Osteocyte (in vitro differentiated cells): ENCODE measurements around the gene ZNF827. TPM values are rescaled to one million over a fixed set of nuclear protein-coding genes. Genes with fewer than 3 reads are reported as not detected.

Source experiments
- DNase-seq: peaks from one replicate; pipeline ENCODE4 v3.0.0; 2021; ENCODE audit warnings: mixed read lengths; ENCODE audit not compliant: unreplicated experiment; ENCODE audit errors: extremely low spot score
- H3K27ac Mint-ChIP-seq: one replicate; pipeline ENCODE4 v1.8.0; 2021; ENCODE audit warnings: mild to moderate bottlenecking, mixed read lengths; ENCODE audit not compliant: unreplicated experiment
- H3K27me3 Mint-ChIP-seq: one replicate; pipeline ENCODE4 v1.8.0; 2021; ENCODE audit warnings: mixed read lengths; ENCODE audit not compliant: unreplicated experiment
- H3K36me3 Mint-ChIP-seq: one replicate; pipeline ENCODE4 v1.8.0; 2021; ENCODE audit warnings: mixed read lengths; ENCODE audit not compliant: unreplicated experiment
- H3K4me1 Mint-ChIP-seq: one replicate; pipeline ENCODE4 v1.8.0; 2021; ENCODE audit warnings: mixed read lengths; ENCODE audit not compliant: unreplicated experiment
- H3K4me3 Mint-ChIP-seq: one replicate; pipeline ENCODE4 v1.8.0; 2021; ENCODE audit warnings: mild to moderate bottlenecking, moderate library complexity, mixed read lengths; ENCODE audit not compliant: unreplicated experiment
- H3K9me3 Mint-ChIP-seq: one replicate; pipeline ENCODE4 v1.8.0; 2021; ENCODE audit warnings: mixed read lengths; ENCODE audit not compliant: unreplicated experiment
- CTCF ChIP-seq: fragments of 200-600 bp; sonication (generic); IDR thresholded peaks from 2 replicates; pipeline ENCODE4 v1.5.0; 2021; ENCODE audit warnings: antibody characterized with exemption, mild to moderate bottlenecking, moderate library complexity
- total RNA-seq: library from RNA; stranded (reverse); gene quantifications from 2 replicates; pipeline ENCODE4 v1.2.1, GENCODE V29; 2021

Gene ZNF827
- total RNA-seq, 1 donor from 2014 or later, result 22.5 TPM

GRCh38 chr4:145859426-145859825 is 79.2 kb downstream of the ZNF827 start:
- Mint-ChIP-seq H3K4me3 (no peak overlapping the region), H3K27me3 (no peaks in the 10 kb centered on the region), H3K4me1 (peaks cover 26% of the 10 kb centered on the region), H3K9me3 (no peaks in the 10 kb centered on the region), H3K36me3 (peaks cover 11% of the 10 kb centered on the region), H3K27ac (no peak overlapping the region)
- DNase-seq, result no peak
- no peak for TF ChIP-seq CTCF

GRCh38 chr4:145852256-145852839 is 86.3 kb downstream of the ZNF827 start:
- Mint-ChIP-seq H3K9me3 (no peaks in the 10 kb centered on the region), H3K36me3 (peaks cover 14% of the 10 kb centered on the region), H3K27ac (peak overlapping the region; percentile 12), H3K4me3 (no peak overlapping the region), H3K27me3 (no peaks in the 10 kb centered on the region), H3K4me1 (peaks cover 13% of the 10 kb centered on the region)
- no peak for DNase-seq
- TF ChIP-seq CTCF, result no peak

GRCh38 chr4:145851511-145852201 is 87.0 kb downstream of the ZNF827 start:
- H3K9me3 Mint-ChIP-seq, result no peaks in the 10 kb centered on the region
- peak overlapping the region; percentile 12 for H3K27ac Mint-ChIP-seq
- no peaks in the 10 kb centered on the region for H3K27me3 Mint-ChIP-seq
- no peak overlapping the region for H3K4me3 Mint-ChIP-seq
- no peak for DNase-seq
- peaks cover 16% of the 10 kb centered on the region for H3K36me3 Mint-ChIP-seq
- H3K4me1 Mint-ChIP-seq, result peaks cover 13% of the 10 kb centered on the region
- TF ChIP-seq CTCF, result no peak

- DNase-seq, result no peak
- Mint-ChIP-seq H3K9me3 (no peaks in the 10 kb centered on the region), H3K27ac (no peak overlapping the region), H3K36me3 (peaks cover 37% of the 10 kb centered on the region), H3K4me3 (no peak overlapping the region), H3K27me3 (no peaks in the 10 kb centered on the region), H3K4me1 (peaks cover 27% of the 10 kb centered on the region)
- no peak for TF ChIP-seq CTCF
Observed at GRCh38 chr4:145847764-145848163, 90.9 kb downstream of the ZNF827 start.

GRCh38 chr4:145845118-145845517 is 93.5 kb downstream of the ZNF827 start:
- no peak for TF ChIP-seq CTCF
- H3K4me1 Mint-ChIP-seq, result peaks cover 19% of the 10 kb centered on the region
- H3K27ac Mint-ChIP-seq, result no peak overlapping the region
- H3K27me3 Mint-ChIP-seq, result no peaks in the 10 kb centered on the region
- no peaks in the 10 kb centered on the region for H3K9me3 Mint-ChIP-seq
- peaks cover 57% of the 10 kb centered on the region for H3K36me3 Mint-ChIP-seq
- DNase-seq, result no peak
- no peak overlapping the region for H3K4me3 Mint-ChIP-seq
